ENCODE data around the gene CLASP2. TPM values are rescaled to one million over a fixed set of nuclear protein-coding genes. Genes with fewer than 3 reads are reported as not detected.

Gene CLASP2
- total RNA-seq, 1 donor from 2014 or later = 85.8 TPM

DNA sequence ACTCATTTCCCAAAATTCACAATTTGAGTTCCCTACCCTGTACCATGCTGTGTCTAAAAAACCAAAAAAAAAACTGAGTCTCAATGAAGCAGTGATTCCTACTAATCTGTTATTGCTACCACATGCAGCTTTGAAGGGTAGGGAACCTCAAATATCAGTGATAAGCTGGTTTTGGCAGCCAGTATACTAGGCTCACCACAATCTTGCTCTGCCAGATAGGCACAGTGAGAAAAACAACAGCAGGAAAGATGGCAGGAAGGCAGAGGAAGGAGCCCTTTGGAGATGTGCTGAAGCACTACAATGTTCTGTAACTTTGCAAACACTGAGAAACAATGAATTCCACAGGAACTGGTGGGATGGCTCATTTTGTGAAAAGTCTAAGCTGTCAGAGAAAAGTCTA lies 180.9 kb downstream of the CLASP2 start:
- POLR2A ChIA-PET = no interaction called here
- CTCF ChIA-PET = no interaction called here
- intact Hi-C loops (cut with micrococcal nuclease) = no loop called here
- no peak overlapping the region for H3K27ac Mint-ChIP-seq
- DNase-seq = no peak
- no peaks in the 10 kb centered on the region for H3K27me3 Mint-ChIP-seq
- no peak for ATAC-seq (ENCODE audit: low read depth)
- H3K9me3 Mint-ChIP-seq = no peaks in the 10 kb centered on the region
- TF ChIP-seq, protein P1, sequence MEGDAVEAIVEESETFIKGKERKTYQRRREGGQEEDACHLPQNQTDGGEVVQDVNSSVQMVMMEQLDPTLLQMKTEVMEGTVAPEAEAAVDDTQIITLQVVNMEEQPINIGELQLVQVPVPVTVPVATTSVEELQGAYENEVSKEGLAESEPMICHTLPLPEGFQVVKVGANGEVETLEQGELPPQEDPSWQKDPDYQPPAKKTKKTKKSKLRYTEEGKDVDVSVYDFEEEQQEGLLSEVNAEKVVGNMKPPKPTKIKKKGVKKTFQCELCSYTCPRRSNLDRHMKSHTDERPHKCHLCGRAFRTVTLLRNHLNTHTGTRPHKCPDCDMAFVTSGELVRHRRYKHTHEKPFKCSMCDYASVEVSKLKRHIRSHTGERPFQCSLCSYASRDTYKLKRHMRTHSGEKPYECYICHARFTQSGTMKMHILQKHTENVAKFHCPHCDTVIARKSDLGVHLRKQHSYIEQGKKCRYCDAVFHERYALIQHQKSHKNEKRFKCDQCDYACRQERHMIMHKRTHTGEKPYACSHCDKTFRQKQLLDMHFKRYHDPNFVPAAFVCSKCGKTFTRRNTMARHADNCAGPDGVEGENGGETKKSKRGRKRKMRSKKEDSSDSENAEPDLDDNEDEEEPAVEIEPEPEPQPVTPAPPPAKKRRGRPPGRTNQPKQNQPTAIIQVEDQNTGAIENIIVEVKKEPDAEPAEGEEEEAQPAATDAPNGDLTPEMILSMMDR (IDR thresholded peaks at IDR 0.05) = no peak
- no peak overlapping the region for H3K4me3 Mint-ChIP-seq
- peaks cover 16% of the 10 kb centered on the region for H3K4me1 Mint-ChIP-seq
- peaks cover 53% of the 10 kb centered on the region for H3K36me3 Mint-ChIP-seq (ENCODE audit: low read depth)

DNA sequence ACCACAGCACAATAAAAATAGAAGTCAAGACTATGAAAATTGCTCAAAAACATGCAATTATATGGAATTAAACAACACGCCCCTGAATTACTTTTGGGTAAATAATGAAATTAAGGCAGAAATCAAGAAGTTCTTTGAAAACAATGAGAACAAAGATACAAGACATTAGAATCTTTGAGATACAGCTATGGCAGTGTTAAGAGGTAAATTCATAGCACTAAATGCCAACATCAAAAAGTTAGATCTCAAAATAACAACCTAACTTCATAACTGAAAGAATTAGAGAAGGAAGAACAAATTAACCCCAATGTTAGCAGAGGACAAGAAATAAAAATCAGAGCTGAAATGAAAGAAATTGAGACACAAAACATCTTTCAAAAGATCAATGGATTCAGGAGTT lies 191.3 kb downstream of the CLASP2 start:
- Mint-ChIP-seq H3K36me3 (ENCODE audit: low read depth) (peaks cover 80% of the 10 kb centered on the region), H3K4me1 (no peaks in the 10 kb centered on the region), H3K9me3 (peaks cover 25% of the 10 kb centered on the region), H3K4me3 (no peak overlapping the region), H3K27ac (no peak overlapping the region), H3K27me3 (no peaks in the 10 kb centered on the region)
- TF ChIP-seq, protein P1 (IDR thresholded peaks at IDR 0.05) = no peak
- no peak for DNase-seq
- no peak for ATAC-seq (ENCODE audit: low read depth)
- ChIA-PET CTCF (no interaction called here), POLR2A (no interaction called here)
- intact Hi-C loops (cut with micrococcal nuclease) = no loop called here

DNA sequence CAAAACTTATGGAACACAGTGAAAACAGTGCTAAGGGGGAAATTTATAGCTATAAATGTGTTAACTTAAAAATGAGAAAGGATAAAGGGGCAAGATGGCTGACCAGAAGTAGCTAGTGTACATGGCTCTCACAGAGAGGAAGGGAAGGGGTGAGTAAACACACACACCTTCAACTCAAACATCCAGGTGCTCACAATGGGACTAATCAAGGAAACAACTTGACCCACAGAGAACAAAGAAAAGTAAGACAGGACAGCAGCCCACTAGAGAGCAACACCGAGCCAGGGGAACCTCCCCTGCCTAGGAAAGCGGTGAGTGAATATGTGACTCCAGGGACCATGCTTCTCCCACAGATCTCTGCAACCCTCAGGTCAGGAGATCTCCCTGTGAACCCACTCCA lies 192.8 kb downstream of the CLASP2 start:
- CTCF ChIA-PET = no interaction called here
- intact Hi-C loops (cut with micrococcal nuclease) = no loop called here
- Mint-ChIP-seq H3K27ac (no peak overlapping the region), H3K4me1 (no peaks in the 10 kb centered on the region), H3K27me3 (no peaks in the 10 kb centered on the region), H3K36me3 (ENCODE audit: low read depth) (peaks cover 77% of the 10 kb centered on the region), H3K9me3 (peaks cover 23% of the 10 kb centered on the region), H3K4me3 (no peak overlapping the region)
- POLR2A ChIA-PET = no interaction called here
- no peak for DNase-seq
- no peak for ATAC-seq (ENCODE audit: low read depth)
- TF ChIP-seq, protein P1 (IDR thresholded peaks at IDR 0.05) = no peak

DNA sequence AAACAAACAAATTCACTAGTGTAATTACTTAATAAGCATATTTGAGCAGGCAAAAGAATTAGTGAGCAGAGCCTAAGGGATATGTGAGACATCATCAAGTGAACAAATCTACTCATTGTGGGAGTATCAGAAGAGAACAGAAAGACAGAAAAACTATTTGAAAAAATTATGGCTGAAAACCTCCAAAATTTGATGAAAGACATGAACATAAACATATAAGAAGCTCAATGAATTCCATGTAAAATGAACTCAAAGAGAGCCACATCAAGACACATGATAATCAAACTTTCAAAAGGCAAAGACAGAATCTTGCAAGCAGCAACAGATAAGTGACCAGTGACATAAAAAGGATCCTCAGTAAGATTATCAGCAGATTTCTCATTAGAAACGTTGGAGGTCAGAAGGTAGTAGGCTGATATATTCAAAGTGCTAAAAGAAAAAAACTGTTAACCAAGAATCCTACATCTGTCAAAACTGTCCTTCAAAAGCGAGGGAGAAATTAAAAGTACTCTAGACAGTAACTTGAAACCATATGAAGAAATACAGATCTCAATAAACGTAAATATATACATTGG lies 194.9 kb downstream of the CLASP2 start:
- TF ChIP-seq, protein P1 (IDR thresholded peaks at IDR 0.05) = no peak
- intact Hi-C loops (cut with micrococcal nuclease) = no loop called here
- CTCF ChIA-PET = no interaction called here
- H3K9me3 Mint-ChIP-seq = peaks cover 17% of the 10 kb centered on the region
- no peak overlapping the region for H3K27ac Mint-ChIP-seq
- ATAC-seq (ENCODE audit: low read depth) = no peak
- H3K36me3 Mint-ChIP-seq (ENCODE audit: low read depth) = peaks cover 80% of the 10 kb centered on the region
- H3K4me3 Mint-ChIP-seq = no peak overlapping the region
- no peaks in the 10 kb centered on the region for H3K4me1 Mint-ChIP-seq
- POLR2A ChIA-PET = no interaction called here
- H3K27me3 Mint-ChIP-seq = no peaks in the 10 kb centered on the region
- no peak for DNase-seq

DNA sequence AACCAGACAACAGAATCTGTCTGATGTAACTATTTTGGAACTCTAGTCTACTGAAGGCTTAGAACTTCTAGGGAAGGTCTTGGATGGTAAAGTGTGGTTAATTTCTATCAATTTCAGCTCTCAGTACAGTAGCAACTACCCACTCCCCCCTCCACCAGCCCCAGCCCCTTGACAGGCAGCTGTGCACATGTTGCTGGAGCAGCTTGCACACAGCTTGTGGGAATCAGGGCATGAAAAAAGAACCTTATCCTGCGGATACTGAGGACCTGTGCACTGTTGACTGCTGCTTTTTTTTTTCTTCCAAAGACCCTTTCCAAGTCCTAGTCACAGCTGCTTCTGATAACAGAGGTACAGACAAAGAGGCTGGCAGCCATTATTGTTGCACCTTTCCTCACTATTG lies 196.3 kb downstream of the CLASP2 start:
- Mint-ChIP-seq H3K27ac (no peak overlapping the region), H3K27me3 (no peaks in the 10 kb centered on the region), H3K9me3 (peaks cover 11% of the 10 kb centered on the region), H3K4me1 (no peaks in the 10 kb centered on the region), H3K36me3 (ENCODE audit: low read depth) (peaks cover 75% of the 10 kb centered on the region), H3K4me3 (no peak overlapping the region)
- no peak for ATAC-seq (ENCODE audit: low read depth)
- TF ChIP-seq, protein P1 (IDR thresholded peaks at IDR 0.05) = no peak
- no peak for DNase-seq
- intact Hi-C loops (cut with micrococcal nuclease) = no loop called here
- ChIA-PET CTCF (no interaction called here), POLR2A (interaction anchor here (0.5 kb wide), 1 partner anchor 67 kb away, joined by 4 read pairs; no protein-coding TSS in a partner anchor)

All from activated B cell treated with CpG ODN at 0.5 μM for 24 hours (primary cell).